Panc1 (cell line): ENCODE data around the gene CFAP45. TPM values are rescaled to one million over a fixed set of nuclear protein-coding genes. Genes with fewer than 3 reads are reported as not detected.
"Not testable (repeated sequence)": the region's sequence is repeated elsewhere in the genome, so short reads cannot be mapped to it uniquely, and the experiment has no call there.

Experiments
- ATAC-seq: fragments of 200-7000 bp; cut with Tn5 transposase; 2 replicates; pipeline ENCODE4 v1.9.1; 2020; ENCODE audit warnings: mild to moderate bottlenecking, moderate library complexity
- BruUV-seq: library from RNA; stranded (reverse); fragments of 400-500 nt; replicated peaks from 2 replicates; lab custom pipeline; 2021; lab: Mats Ljungman, UMichigan
- CTCF ChIA-PET: fragments of 300-600 bp; sonication (Branson Sonifier 250); formaldehyde crosslinking; loops from one replicate; lab custom pipeline; 2022; ENCODE audit warnings: antibody characterized with exemption; lab: Charles Lee
- POLR2A ChIA-PET: fragments of 300-600 bp; sonication (Branson Sonifier 250); formaldehyde crosslinking; loops from one replicate; lab custom pipeline; 2022; ENCODE audit warnings: antibody characterized with exemption; lab: Charles Lee
- DNase-seq: peaks from one replicate; pipeline ENCODE4 v3.0.0-alpha.2; 2010; ENCODE audit warnings: low read depth, low spot score
- H3K27ac ChIP-seq: 2 replicates; pipeline ENCODE4 v1.5.1; 2011; ENCODE audit warnings: mild to moderate bottlenecking, low read length, inconsistent platforms
- H3K27me3 ChIP-seq: fragments of 200-500 bp; sonication (Bioruptor generic); 2 replicates; pipeline ENCODE4 v1.6.0; 2014; ENCODE audit warnings: low read length, inconsistent platforms; ENCODE audit not compliant: control insufficient read depth, insufficient read depth
- H3K36me3 ChIP-seq: fragments of 200-500 bp; sonication (Bioruptor generic); 2 replicates; pipeline ENCODE4 v1.5.1; 2014; ENCODE audit warnings: inconsistent platforms, mild to moderate bottlenecking, low read length, moderate library complexity; ENCODE audit not compliant: control insufficient read depth, insufficient read depth
- H3K4me1 ChIP-seq: 2 replicates; pipeline ENCODE4 v1.5.1; 2011; ENCODE audit warnings: inconsistent platforms, mild to moderate bottlenecking, low read length, moderate library complexity; ENCODE audit not compliant: control insufficient read depth, insufficient read depth
- H3K4me3 ChIP-seq, 2 experiments: 2 replicates each; pipeline ENCODE4 v1.5.1; 2011 to 2012; ENCODE audit warnings: low read depth in 2 of 2, low read length in 2 of 2, mild to moderate bottlenecking in 2 of 2, inconsistent platforms in 1 of 2, moderate library complexity in 1 of 2
- H3K9me3 ChIP-seq: fragments of 200-500 bp; sonication (Bioruptor generic); 2 replicates; pipeline ENCODE4 v1.5.1; 2014; ENCODE audit warnings: low read depth, mild to moderate bottlenecking, inconsistent platforms, low read length, moderate library complexity; ENCODE audit not compliant: control insufficient read depth, insufficient read depth
- POLR2AphosphoS5 ChIP-seq: IDR thresholded peaks from 2 replicates; pipeline ENCODE4 v1.6.1; 2012; ENCODE audit warnings: mild to moderate bottlenecking, low read depth, low read length, moderate library complexity
- SIN3A ChIP-seq: IDR thresholded peaks from 2 replicates; pipeline ENCODE4 v1.6.1; 2012; ENCODE audit warnings: low read depth, mild to moderate bottlenecking, low read length, moderate library complexity, borderline replicate concordance; ENCODE audit not compliant: insufficient read depth
- TCF7L2 ChIP-seq: IDR thresholded peaks from 2 replicates; pipeline ENCODE4 v1.6.1; 2011; ENCODE audit warnings: mild to moderate bottlenecking, low read depth, low read length, inconsistent platforms
- in situ Hi-C: cut with HindIII; loops from 2 replicates; pipeline ENCODE4 v1.10.0; 2016; ENCODE audit warnings: low sequenced_read_pairs, low pct_unique_long_range_greater_than_20kb
- intact Hi-C: fragments of 100-400 bp; cut with micrococcal nuclease; formaldehyde crosslinking; loops from one replicate; pipeline ENCODE4 v1.10.0; 2022; ENCODE audit not compliant: unreplicated experiment
- total RNA-seq: library from RNA; stranded (reverse); gene quantifications from one replicate; pipeline ENCODE4 v1.2.1, GENCODE V29; 2021; ENCODE audit not compliant: unreplicated experiment
- TF ChIP-seq, protein P1 (sequence below), 2 experiments: IDR thresholded peaks; 2 replicates each; pipeline ENCODE4 v1.6.1; 2011 to 2012; ENCODE audit warnings: low read depth in 2 of 2, control low read depth in 1 of 2, low read length in 1 of 2, mild to moderate bottlenecking in 1 of 2, moderate library complexity in 1 of 2; ENCODE audit not compliant: insufficient read depth in 1 of 2
- TF ChIP-seq, protein P2 (sequence below): fragments of 450-650 bp; IDR thresholded peaks from 2 replicates; pipeline ENCODE4 v1.5.1; 2017; ENCODE audit warnings: mild to moderate bottlenecking

Gene CFAP45
- total RNA-seq, 1 experiment from 2014 or later: 1.6 TPM

DNA sequence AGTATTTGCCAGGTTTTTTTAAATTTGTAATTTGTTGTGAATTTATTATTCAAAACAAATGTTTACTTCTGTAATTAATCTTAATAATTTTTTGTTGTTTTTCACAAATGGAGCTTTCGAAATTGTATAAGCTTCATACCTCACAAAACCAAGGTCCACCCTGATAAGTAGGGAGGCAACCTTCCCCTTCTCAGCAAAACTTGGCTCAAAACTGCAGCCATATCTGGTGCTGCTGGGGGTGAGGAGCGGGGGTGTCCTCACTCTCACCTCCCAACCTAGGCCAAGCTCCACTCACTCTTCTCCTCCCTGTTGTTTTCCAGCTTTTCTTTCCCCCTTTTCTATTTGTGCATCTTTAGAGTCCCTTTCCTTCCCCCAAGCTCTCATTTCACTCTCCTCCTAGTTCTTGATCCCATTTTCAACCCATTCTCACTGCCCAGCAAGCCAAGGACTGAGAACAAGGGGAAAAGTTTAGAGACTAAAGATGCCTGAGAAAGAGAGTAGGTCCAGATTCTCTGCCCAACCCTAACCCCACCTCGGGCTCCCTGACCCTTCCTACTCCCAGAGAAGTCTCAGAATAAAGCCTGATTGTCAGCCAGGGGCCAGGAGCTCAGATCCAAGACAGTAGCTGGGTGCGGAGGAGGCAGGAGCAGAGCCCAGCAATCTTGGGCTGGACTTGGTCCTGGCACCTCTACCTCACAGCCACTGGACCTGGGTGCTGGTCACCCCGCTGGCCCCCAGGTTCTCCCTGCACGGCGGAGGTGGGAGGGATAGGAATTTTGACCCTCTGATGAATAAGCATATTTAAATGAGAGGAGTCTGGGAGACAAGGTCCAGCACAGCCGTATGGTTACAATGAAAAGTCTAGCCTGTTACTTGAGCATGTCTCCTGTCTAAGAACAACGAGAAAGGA lies 8.3 kb upstream of the CFAP45 start:
- no peak overlapping the region for H3K4me3 ChIP-seq
- no peak for DNase-seq
- peaks cover 4% of the 10 kb centered on the region for H3K4me1 ChIP-seq
- H3K9me3 ChIP-seq: no peaks in the 10 kb centered on the region
- no TSS peak for BruUV-seq
- ATAC-seq: no peak
- no peaks in the 10 kb centered on the region for H3K27me3 ChIP-seq
- TF ChIP-seq, protein P1, sequence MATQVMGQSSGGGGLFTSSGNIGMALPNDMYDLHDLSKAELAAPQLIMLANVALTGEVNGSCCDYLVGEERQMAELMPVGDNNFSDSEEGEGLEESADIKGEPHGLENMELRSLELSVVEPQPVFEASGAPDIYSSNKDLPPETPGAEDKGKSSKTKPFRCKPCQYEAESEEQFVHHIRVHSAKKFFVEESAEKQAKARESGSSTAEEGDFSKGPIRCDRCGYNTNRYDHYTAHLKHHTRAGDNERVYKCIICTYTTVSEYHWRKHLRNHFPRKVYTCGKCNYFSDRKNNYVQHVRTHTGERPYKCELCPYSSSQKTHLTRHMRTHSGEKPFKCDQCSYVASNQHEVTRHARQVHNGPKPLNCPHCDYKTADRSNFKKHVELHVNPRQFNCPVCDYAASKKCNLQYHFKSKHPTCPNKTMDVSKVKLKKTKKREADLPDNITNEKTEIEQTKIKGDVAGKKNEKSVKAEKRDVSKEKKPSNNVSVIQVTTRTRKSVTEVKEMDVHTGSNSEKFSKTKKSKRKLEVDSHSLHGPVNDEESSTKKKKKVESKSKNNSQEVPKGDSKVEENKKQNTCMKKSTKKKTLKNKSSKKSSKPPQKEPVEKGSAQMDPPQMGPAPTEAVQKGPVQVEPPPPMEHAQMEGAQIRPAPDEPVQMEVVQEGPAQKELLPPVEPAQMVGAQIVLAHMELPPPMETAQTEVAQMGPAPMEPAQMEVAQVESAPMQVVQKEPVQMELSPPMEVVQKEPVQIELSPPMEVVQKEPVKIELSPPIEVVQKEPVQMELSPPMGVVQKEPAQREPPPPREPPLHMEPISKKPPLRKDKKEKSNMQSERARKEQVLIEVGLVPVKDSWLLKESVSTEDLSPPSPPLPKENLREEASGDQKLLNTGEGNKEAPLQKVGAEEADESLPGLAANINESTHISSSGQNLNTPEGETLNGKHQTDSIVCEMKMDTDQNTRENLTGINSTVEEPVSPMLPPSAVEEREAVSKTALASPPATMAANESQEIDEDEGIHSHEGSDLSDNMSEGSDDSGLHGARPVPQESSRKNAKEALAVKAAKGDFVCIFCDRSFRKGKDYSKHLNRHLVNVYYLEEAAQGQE (IDR thresholded peaks at IDR 0.05; ENCODE audit: insufficient read depth in 1 of 2, low read depth in 2 of 2, low read length in 1 of 2): no peak
- intact Hi-C loops: no loop called here
- ChIA-PET CTCF (no interaction called here), POLR2A (no interaction called here)
- in situ Hi-C loops: no loop called here
- no peaks in the 10 kb centered on the region for H3K36me3 ChIP-seq
- H3K27ac ChIP-seq: no peak overlapping the region

DNA sequence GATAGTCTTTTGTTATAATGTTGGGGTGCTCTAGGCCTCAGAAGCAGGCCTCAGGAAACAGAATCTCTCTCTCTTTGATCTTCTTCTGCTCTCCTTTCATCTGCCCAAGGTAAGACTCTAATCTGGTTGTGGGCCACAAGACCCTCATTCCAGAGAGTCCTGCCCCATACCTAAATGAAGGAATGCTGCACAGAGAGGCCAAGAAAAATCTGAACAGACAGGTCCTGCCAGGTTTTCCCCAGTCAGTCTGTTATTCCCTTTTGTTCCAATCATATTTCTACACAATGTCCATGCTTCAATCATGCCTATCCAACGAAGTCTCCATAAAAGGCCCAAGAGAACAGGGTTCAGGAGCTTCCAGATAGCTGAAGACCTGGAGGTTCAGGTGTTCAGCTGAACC lies 7.0 kb upstream of the CFAP45 start:
- no peak overlapping the region for H3K4me3 ChIP-seq
- ChIA-PET POLR2A (no interaction called here), CTCF (no interaction called here)
- no peaks in the 10 kb centered on the region for H3K9me3 ChIP-seq
- in situ Hi-C loops (no loop called here), intact Hi-C loops (no loop called here)
- peaks cover 4% of the 10 kb centered on the region for H3K4me1 ChIP-seq
- DNase-seq (no peak), ATAC-seq (no peak)
- TF ChIP-seq, protein P2, sequence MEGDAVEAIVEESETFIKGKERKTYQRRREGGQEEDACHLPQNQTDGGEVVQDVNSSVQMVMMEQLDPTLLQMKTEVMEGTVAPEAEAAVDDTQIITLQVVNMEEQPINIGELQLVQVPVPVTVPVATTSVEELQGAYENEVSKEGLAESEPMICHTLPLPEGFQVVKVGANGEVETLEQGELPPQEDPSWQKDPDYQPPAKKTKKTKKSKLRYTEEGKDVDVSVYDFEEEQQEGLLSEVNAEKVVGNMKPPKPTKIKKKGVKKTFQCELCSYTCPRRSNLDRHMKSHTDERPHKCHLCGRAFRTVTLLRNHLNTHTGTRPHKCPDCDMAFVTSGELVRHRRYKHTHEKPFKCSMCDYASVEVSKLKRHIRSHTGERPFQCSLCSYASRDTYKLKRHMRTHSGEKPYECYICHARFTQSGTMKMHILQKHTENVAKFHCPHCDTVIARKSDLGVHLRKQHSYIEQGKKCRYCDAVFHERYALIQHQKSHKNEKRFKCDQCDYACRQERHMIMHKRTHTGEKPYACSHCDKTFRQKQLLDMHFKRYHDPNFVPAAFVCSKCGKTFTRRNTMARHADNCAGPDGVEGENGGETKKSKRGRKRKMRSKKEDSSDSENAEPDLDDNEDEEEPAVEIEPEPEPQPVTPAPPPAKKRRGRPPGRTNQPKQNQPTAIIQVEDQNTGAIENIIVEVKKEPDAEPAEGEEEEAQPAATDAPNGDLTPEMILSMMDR: no peak
- TF ChIP-seq TCF7L2 (no peak), POLR2AphosphoS5 (no peak), SIN3A (no peak)
- TF ChIP-seq, protein P1 (IDR thresholded peaks at IDR 0.05; ENCODE audit: insufficient read depth in 1 of 2, low read depth in 2 of 2, low read length in 1 of 2): no peak
- BruUV-seq: no TSS peak
- H3K27me3 ChIP-seq: no peaks in the 10 kb centered on the region
- H3K27ac ChIP-seq: no peak overlapping the region
- no peaks in the 10 kb centered on the region for H3K36me3 ChIP-seq

DNA sequence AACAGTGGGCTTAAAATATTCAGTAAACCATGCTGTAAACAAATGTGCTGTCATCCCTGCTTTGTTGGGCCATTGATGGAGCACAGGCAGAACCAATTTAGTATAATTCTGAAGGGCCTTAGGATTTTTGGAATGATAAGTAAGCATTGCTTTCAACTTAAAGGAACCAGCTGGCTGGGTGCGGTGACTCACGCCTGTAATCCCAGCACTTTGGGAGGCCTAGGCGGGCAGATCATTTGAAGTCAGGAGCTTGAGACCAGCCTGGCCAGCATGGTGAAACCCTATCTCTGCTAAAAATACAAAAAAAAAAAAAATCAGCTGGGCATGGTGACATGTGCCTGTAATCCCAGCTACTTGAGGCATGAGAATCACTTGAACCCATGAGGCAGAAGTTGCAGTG lies 4.1 kb upstream of the CFAP45 start:
- H3K9me3 ChIP-seq, ATAC-seq, H3K27ac ChIP-seq, H3K36me3 ChIP-seq, H3K4me1 ChIP-seq, CTCF ChIA-PET, H3K4me3 ChIP-seq, BruUV-seq, DNase-seq, intact Hi-C loops, POLR2A ChIA-PET, in situ Hi-C loops, H3K27me3 ChIP-seq: not testable (repeated sequence)
